Measurements from ENCODE around the gene KCNQ1. TPM values are rescaled to one million over a fixed set of nuclear protein-coding genes. Genes with fewer than 3 reads are reported as not detected.

Gene KCNQ1
- total and polyA plus RNA-seq, 2 experiments from 2014 or later, result 0.45 to 0.87 TPM

DNA sequence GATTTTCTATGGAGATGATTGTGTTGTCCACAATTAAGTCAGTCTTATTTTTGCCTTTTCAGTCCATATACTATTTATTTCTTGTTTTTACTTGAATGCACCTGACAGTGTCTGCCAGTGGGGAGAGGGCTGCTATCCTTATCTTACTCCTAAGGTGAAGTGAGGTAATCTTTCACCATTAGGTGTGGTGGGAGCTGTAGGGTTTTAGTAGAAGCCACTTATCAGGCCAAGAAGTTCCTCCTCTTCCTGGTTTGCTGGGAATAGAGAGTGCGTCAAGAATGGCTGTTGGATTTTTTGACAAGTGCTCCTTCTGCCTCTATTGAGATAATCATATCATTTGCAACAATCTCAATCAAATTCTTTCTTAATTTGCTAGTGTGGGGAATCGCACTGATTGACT is 108.4 kb downstream of the KCNQ1 start (continued):
- no peak for TF ChIP-seq REST (IDR thresholded peaks at IDR 0.05; ENCODE audit: unreplicated experiment)

- Mint-ChIP-seq H3K27ac (no peak overlapping the region), H3K36me3 (ENCODE audit: low read depth) (no peaks in the 10 kb centered on the region), H3K9me3 (peaks cover 3% of the 10 kb centered on the region; the same call in 2 of the 3 replicates), H3K4me3 (no peak overlapping the region), H3K27me3 (ENCODE audit: insufficient read depth, low read depth, poor library complexity) (peaks cover 75% of the 10 kb centered on the region), H3K4me1 (peaks cover 7% of the 10 kb centered on the region; the same call in 2 of the 3 replicates)
- no peak overlapping the region for H3K27ac ChIP-seq (ENCODE audit: low read depth)
- no peaks in the 10 kb centered on the region for H4K20me1 ChIP-seq (replicated peaks; ENCODE audit: insufficient read depth)
- no peak overlapping the region for H3K4me3 ChIP-seq
- TF ChIP-seq, protein P1, sequence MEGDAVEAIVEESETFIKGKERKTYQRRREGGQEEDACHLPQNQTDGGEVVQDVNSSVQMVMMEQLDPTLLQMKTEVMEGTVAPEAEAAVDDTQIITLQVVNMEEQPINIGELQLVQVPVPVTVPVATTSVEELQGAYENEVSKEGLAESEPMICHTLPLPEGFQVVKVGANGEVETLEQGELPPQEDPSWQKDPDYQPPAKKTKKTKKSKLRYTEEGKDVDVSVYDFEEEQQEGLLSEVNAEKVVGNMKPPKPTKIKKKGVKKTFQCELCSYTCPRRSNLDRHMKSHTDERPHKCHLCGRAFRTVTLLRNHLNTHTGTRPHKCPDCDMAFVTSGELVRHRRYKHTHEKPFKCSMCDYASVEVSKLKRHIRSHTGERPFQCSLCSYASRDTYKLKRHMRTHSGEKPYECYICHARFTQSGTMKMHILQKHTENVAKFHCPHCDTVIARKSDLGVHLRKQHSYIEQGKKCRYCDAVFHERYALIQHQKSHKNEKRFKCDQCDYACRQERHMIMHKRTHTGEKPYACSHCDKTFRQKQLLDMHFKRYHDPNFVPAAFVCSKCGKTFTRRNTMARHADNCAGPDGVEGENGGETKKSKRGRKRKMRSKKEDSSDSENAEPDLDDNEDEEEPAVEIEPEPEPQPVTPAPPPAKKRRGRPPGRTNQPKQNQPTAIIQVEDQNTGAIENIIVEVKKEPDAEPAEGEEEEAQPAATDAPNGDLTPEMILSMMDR (conservative IDR thresholded peaks at IDR 0.05; ENCODE audit: low read depth in 2 of 2), result peak in 1 of 2 experiments; percentile 16; a peak in 2 of 4 replicates
- no peak for TF ChIP-seq NANOG (IDR thresholded peaks at IDR 0.05; ENCODE audit: borderline replicate concordance)
- DNase-seq (ENCODE audit: low spot score) (no peak), ATAC-seq (no peak)
- no peaks in the 10 kb centered on the region for H3K79me2 ChIP-seq (replicated peaks; ENCODE audit: insufficient read depth)
- peaks cover 83% of the 10 kb centered on the region for H3K27me3 ChIP-seq (ENCODE audit: insufficient read depth)
- H3K4me1 ChIP-seq (ENCODE audit: insufficient read depth), result no peaks in the 10 kb centered on the region
- H3K4me2 ChIP-seq, result no peak overlapping the region
- H3K9me2 ChIP-seq (ENCODE audit: insufficient read depth), result no peaks in the 10 kb centered on the region
- H3K36me3 ChIP-seq (ENCODE audit: insufficient read depth), result no peaks in the 10 kb centered on the region
- no peak overlapping the region for H2AFZ ChIP-seq
- no peaks in the 10 kb centered on the region for H3F3A ChIP-seq (replicated peaks; ENCODE audit: low read depth)
These were observed 109.1 kb downstream of the KCNQ1 start for GRCh38 chr11:2553886-2554285.

DNA sequence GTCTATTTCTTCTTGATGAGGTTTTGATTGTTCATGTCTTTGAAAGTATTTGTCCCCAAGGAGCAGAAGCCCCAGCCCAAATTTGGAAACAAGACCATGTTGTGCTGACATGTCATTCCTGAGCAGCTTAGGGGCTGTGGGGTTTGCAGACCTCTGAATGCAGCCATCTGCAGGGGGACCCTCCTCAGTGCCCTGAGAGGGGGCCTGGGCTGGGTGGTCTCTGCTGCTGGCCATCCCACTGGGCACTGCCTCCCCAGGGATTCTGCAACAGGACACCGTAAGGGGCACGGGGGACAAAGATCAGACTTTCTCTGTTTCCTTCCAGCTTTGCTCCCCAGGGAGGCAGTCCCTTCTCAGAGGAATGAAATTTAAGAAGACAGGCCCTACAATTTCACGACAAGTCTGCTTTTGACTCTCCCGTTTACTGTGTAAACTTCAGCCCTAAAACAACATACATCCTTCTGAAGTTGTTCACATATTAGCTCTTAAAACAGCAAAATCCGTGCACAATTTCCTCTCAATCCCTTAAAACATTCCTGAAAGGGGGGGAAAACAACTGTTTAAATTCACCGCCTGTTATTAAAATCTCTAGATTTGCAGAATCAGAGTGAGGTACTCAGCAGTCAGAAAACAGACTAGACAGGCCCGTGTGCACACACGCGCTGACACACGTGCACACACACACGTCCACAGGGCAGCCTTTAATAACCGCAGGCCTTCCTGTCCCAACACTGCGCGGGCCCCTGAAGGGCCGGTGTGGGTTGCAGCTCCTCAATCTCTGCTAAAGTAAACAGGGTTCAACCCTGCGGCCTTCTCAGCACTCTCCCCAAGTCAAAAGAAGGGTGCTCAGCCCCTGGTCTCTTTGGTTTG is 109.8 kb downstream of the KCNQ1 start:
- Histone ChIP-seq H4K20me1 (replicated peaks; ENCODE audit: insufficient read depth) (no peaks in the 10 kb centered on the region), H3K27me3 (ENCODE audit: insufficient read depth) (peaks cover 85% of the 10 kb centered on the region), H3K9me2 (ENCODE audit: insufficient read depth) (no peaks in the 10 kb centered on the region), H3K27ac (ENCODE audit: low read depth) (no peak overlapping the region), H3K79me2 (replicated peaks; ENCODE audit: insufficient read depth) (no peaks in the 10 kb centered on the region), H3K4me3 (no peak overlapping the region), H3F3A (replicated peaks; ENCODE audit: low read depth) (no peaks in the 10 kb centered on the region), H3K36me3 (ENCODE audit: insufficient read depth) (no peaks in the 10 kb centered on the region), H3K4me1 (ENCODE audit: insufficient read depth) (no peaks in the 10 kb centered on the region), H2AFZ (no peak overlapping the region), H3K4me2 (no peak overlapping the region)
- Mint-ChIP-seq H3K4me1 (peaks cover 7% of the 10 kb centered on the region; the same call in 2 of the 3 replicates), H3K27ac (no peak overlapping the region), H3K27me3 (ENCODE audit: insufficient read depth, low read depth, poor library complexity) (peaks cover 75% of the 10 kb centered on the region), H3K9me3 (peaks cover 3% of the 10 kb centered on the region; the same call in 2 of the 3 replicates), H3K4me3 (no peak overlapping the region), H3K36me3 (ENCODE audit: low read depth) (no peaks in the 10 kb centered on the region)
- DNase-seq (ENCODE audit: low spot score) (no peak), ATAC-seq (no peak)
- TF ChIP-seq ZNF114 (CRISPR knock-in tag; IDR thresholded peaks at IDR 0.05) (no peak), STAT1 (IDR thresholded peaks at IDR 0.05; ENCODE audit: unreplicated experiment) (no peak), EZH2 (IDR thresholded peaks at IDR 0.05; ENCODE audit: low read depth, unreplicated experiment) (no peak), CREB1 (CRISPR knock-in tag; IDR thresholded peaks at IDR 0.05; ENCODE audit: low read depth) (no peak), JUNB (IDR thresholded peaks at IDR 0.05; ENCODE audit: unreplicated experiment) (no peak), POLR2AphosphoS5 (IDR thresholded peaks at IDR 0.05; ENCODE audit: low read depth) (no peak), EZH2phosphoT487 (IDR thresholded peaks at IDR 0.05; ENCODE audit: unreplicated experiment) (no peak)
- TF ChIP-seq, protein P2, sequence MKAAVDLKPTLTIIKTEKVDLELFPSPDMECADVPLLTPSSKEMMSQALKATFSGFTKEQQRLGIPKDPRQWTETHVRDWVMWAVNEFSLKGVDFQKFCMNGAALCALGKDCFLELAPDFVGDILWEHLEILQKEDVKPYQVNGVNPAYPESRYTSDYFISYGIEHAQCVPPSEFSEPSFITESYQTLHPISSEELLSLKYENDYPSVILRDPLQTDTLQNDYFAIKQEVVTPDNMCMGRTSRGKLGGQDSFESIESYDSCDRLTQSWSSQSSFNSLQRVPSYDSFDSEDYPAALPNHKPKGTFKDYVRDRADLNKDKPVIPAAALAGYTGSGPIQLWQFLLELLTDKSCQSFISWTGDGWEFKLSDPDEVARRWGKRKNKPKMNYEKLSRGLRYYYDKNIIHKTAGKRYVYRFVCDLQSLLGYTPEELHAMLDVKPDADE (IDR thresholded peaks at IDR 0.05), result no peak

Data from GM23338 (cell line).